Activated CD4-positive, alpha-beta T cell treated with anti-CD3 and anti-CD28 coated beads, Interleukin-2, amount 50 U/mL, for 24 hours (primary cell): ENCODE results near the gene CALHM6.

Source experiments
- DNase-seq, 2 donors: peaks; one replicate each; pipeline ENCODE4 v3.0.0-alpha.2; 2020; ENCODE audit warnings: low read depth in 1 of 2, low spot score in 1 of 2

The CALHM6 gene

GRCh38 chr6:116461331-116461931 lies at the start of gene CALHM6:
Gene CALHM6, plus strand, starts transcription at chr6:116461375. Its CDS starts 555 bp downstream, at chr6:116461930.
- no peak for DNase-seq

- DNase-seq = no peak
Measured at GRCh38 chr6:116412270-116412669, 48.9 kb upstream of the CALHM6 start.

- DNase-seq = no peak
Measured at GRCh38 chr6:116413357-116413756, 47.8 kb upstream of the CALHM6 start.

GRCh38 chr6:116417661-116418060 lies 43.5 kb upstream of the CALHM6 start:
- no peak for DNase-seq

- no peak for DNase-seq
Measured at GRCh38 chr6:116419069-116419786, 41.9 kb upstream of the CALHM6 start.

- DNase-seq = no peak
Measured at GRCh38 chr6:116420341-116420740, 40.8 kb upstream of the CALHM6 start.

GRCh38 chr6:116422238-116422637 lies 38.9 kb upstream of the CALHM6 start:
- DNase-seq = no peak

- no peak for DNase-seq
Measured at GRCh38 chr6:116424001-116424400, 37.2 kb upstream of the CALHM6 start.

- no peak for DNase-seq
Measured at GRCh38 chr6:116426551-116426950, 34.6 kb upstream of the CALHM6 start.

GRCh38 chr6:116429111-116429510 lies 32.1 kb upstream of the CALHM6 start:
- no peak for DNase-seq

- DNase-seq = no peak
Measured at GRCh38 chr6:116430860-116431259, 30.3 kb upstream of the CALHM6 start.

- DNase-seq = no peak
Measured at GRCh38 chr6:116431964-116432595, 29.1 kb upstream of the CALHM6 start.

GRCh38 chr6:116433206-116433712 lies 27.9 kb upstream of the CALHM6 start:
- DNase-seq = no peak

- no peak for DNase-seq
Measured at GRCh38 chr6:116434056-116434725, 27.0 kb upstream of the CALHM6 start.

- no peak for DNase-seq
Measured at GRCh38 chr6:116436586-116436985, 24.6 kb upstream of the CALHM6 start.

GRCh38 chr6:116437656-116438055 lies 23.5 kb upstream of the CALHM6 start:
- DNase-seq = no peak

- DNase-seq = no peak
Measured at GRCh38 chr6:116438590-116439448, 22.4 kb upstream of the CALHM6 start.

- no peak for DNase-seq
Measured at GRCh38 chr6:116439522-116440051, 21.6 kb upstream of the CALHM6 start.

GRCh38 chr6:116443105-116443504 lies 18.1 kb upstream of the CALHM6 start:
- no peak for DNase-seq

GRCh38 chr6:116444092-116444491 lies 17.1 kb upstream of the CALHM6 start:
- no peak for DNase-seq
